Psoas muscle (tissue), 8 donors: ENCODE results near the gene NRCAM. TPM values are rescaled to one million over a fixed set of nuclear protein-coding genes. Genes with fewer than 3 reads are reported as not detected.

ENCODE experiments used
- ATAC-seq, 4 donors: fragments of 200-7000 bp; cut with Tn5 transposase; one replicate each; pipeline ENCODE4 v1.9.1; 2020; ENCODE audit warnings: moderate library complexity in 3 of 4, mild to moderate bottlenecking in 2 of 4
- DNase-seq, 2 donors: peaks; one replicate each; pipeline ENCODE4 v3.0.0-alpha.2; 2020
- H3K27ac ChIP-seq: fragments of 200-600 bp; one replicate; pipeline ENCODE4 v1.8.0; 2022
- H3K27me3 ChIP-seq, 3 donors: fragments of 200-600 bp in 1 of 3; one replicate each; pipeline versions ENCODE4 v1.6.1 to v1.8.0; 2013 to 2022; ENCODE audit warnings: low read length in 2 of 3, mild to moderate bottlenecking in 2 of 3, moderate library complexity in 1 of 3; ENCODE audit not compliant: insufficient read depth in 3 of 3
- H3K36me3 ChIP-seq, 2 donors: fragments of 200-600 bp in 1 of 2; one replicate each; pipeline versions ENCODE4 v1.6.1 to v1.8.0; 2013 to 2022; ENCODE audit warnings: low read depth in 1 of 2, mild to moderate bottlenecking in 1 of 2, moderate library complexity in 1 of 2; ENCODE audit not compliant: insufficient read depth in 1 of 2
- H3K4me1 ChIP-seq: fragments of 200-600 bp; one replicate; pipeline ENCODE4 v1.8.0; 2022
- H3K4me3 ChIP-seq: fragments of 200-600 bp; one replicate; pipeline ENCODE4 v1.8.0; 2022; ENCODE audit warnings: mild to moderate bottlenecking
- H3K9me3 ChIP-seq: fragments of 200-600 bp; one replicate; pipeline ENCODE4 v1.8.0; 2022
- CTCF ChIP-seq: fragments of 200-600 bp; IDR thresholded peaks from one replicate; pipeline ENCODE4 v1.8.0; 2022; ENCODE audit warnings: antibody characterized with exemption
- WGBS, 3 donors: extraction: QIAGEN DNeasy Blood & Tissue Kit; methylation state at CpG; one replicate each; pipeline versions ENCODE4 v1.1.6 to v1.1.7; 2013; 5-methylcytosine and 5-hydroxymethylcytosine counted together
- intact Hi-C, 2 donors: fragments of 100-400 bp; cut with DNase I; formaldehyde crosslinking; loops; one replicate each; pipeline versions ENCODE4 v1.11.0 to v1.14.2; 2022
- polyA plus RNA-seq, 3 donors: library from polyadenylated mRNA; stranded (reverse); fragments of 200-250 nt; gene quantifications; one replicate each; pipeline ENCODE4 v1.2.3, GENCODE V29; 2013
- total RNA-seq, 4 donors: library from RNA; stranded (reverse); fragmentation: NEBNext Ultra II Directional in 2 of 4; extraction: Animal tissue kit (Norgen Biotek cat#: 25700) in 2 of 4; gene quantifications; one replicate each; pipeline versions ENCODE4 v1.2.1 to v1.2.4, GENCODE V29; 2021 to 2023
- donor health status: healthy with polysubstance abuse.
- donor health status: DM: no; HTN: no; CAD: no; lungs with moderate emphysema.
- donor health status: Bipolar disorder and iron deficiency.
- donor health status: healthy.
- donor health status: DM: yes; HTN: yes; CAD: no.
- donor health status: DM: no; HTN: no; CAD: no.
- donor health status: DM: no; HTN: no; CAD: no.
- donor health status: DM: yes; HTN: yes; CAD: no.

NRCAM gene
- total and polyA plus RNA-seq, 7 donors = 0.06 to 1.8 (median 0.55) TPM

GRCh38 chr7:108456845-108457540 lies 757 bp upstream of the NRCAM start:
- intact Hi-C loops = no loop called here
- H3K4me3 ChIP-seq = peak overlapping the region; percentile 63
- TF ChIP-seq CTCF = no peak
- ATAC-seq (no peak), DNase-seq (no peak)
- no peaks in the 10 kb centered on the region for H3K9me3 ChIP-seq
- H3K36me3 ChIP-seq = no peaks in the 10 kb centered on the region
- H3K4me1 ChIP-seq = peaks cover 12% of the 10 kb centered on the region
- WGBS, 3 donors = 13 to 17% (median 16%) methylated on average over 19 of the region's 19 CpGs
- peaks cover 3 to 76% (median 14%) of the 10 kb centered on the region in 3 donors for H3K27me3 ChIP-seq
- no peak overlapping the region for H3K27ac ChIP-seq

- peaks cover 3 to 86% (median 14%) of the 10 kb centered on the region in 3 donors for H3K27me3 ChIP-seq
- DNase-seq = peak in 1 of 2 donors; percentile 51
- H3K36me3 ChIP-seq = no peaks in the 10 kb centered on the region
- no peaks in the 10 kb centered on the region for H3K9me3 ChIP-seq
- intact Hi-C loops = no loop called here
- 1% methylated on average over 27 to 47 of the region's 47 CpGs for WGBS, 3 donors
- no peak for TF ChIP-seq CTCF
- H3K4me3 ChIP-seq = peak overlapping the region; percentile 63
- H3K4me1 ChIP-seq = peaks cover 12% of the 10 kb centered on the region
- H3K27ac ChIP-seq = no peak overlapping the region
- peak; percentile 28 to 68 (median 37) for ATAC-seq
Measured at GRCh38 chr7:108455551-108455997, 662 bp downstream of the NRCAM start.

GRCh38 chr7:108454674-108455550 lies 1.3 kb downstream of the NRCAM start:
- intact Hi-C loops = no loop called here
- Histone ChIP-seq H3K36me3 (no peaks in the 10 kb centered on the region), H3K4me1 (peaks cover 12% of the 10 kb centered on the region), H3K27me3 (peaks cover 3 to 82% (median 14%) of the 10 kb centered on the region in 3 donors), H3K27ac (no peak overlapping the region), H3K9me3 (no peaks in the 10 kb centered on the region), H3K4me3 (peak overlapping the region; percentile 63)
- TF ChIP-seq CTCF = no peak
- WGBS, 3 donors = 1% methylated on average over 57 to 72 of the region's 72 CpGs
- ATAC-seq (peak in 3 of 4 donors; percentile 19 to 53 (median 25)), DNase-seq (no peak)

- H3K27ac ChIP-seq = no peak overlapping the region
- H3K4me1 ChIP-seq = peaks cover 12% of the 10 kb centered on the region
- ATAC-seq (no peak), DNase-seq (no peak)
- no peak for TF ChIP-seq CTCF
- 44 to 52% (median 49%) methylated on average over 4 of the region's 4 CpGs for WGBS, 3 donors
- no peaks in the 10 kb centered on the region for H3K36me3 ChIP-seq
- H3K9me3 ChIP-seq = no peaks in the 10 kb centered on the region
- intact Hi-C loops = no loop called here
- peak overlapping the region; percentile 63 for H3K4me3 ChIP-seq
- peaks cover 3 to 79% (median 14%) of the 10 kb centered on the region in 3 donors for H3K27me3 ChIP-seq
Measured at GRCh38 chr7:108454317-108454673, 1.9 kb downstream of the NRCAM start.
